Measurements from ENCODE around the gene ZNF134. TPM values are rescaled to one million over a fixed set of nuclear protein-coding genes. Genes with fewer than 3 reads are reported as not detected.

Gene ZNF134
- total and polyA plus RNA-seq, 9 of the 15 experiments (the other 6 are each of a cell fraction or from before 2014, with no cell fraction given) = 1.3 to 10.0 (median 5.7) TPM

- TF ChIP-seq HINFP (tag; conservative IDR thresholded peaks at IDR 0.05; ENCODE audit: low read depth) (peak; percentile 70; the same call in 1 of the 2 replicates), MIER1 (IDR thresholded peaks at IDR 0.05; ENCODE audit: low read depth) (no peak), TEAD2 (tag; IDR thresholded peaks at IDR 0.05) (no peak), ZNF740 (CRISPR knock-in tag; IDR thresholded peaks at IDR 0.05) (no peak), ZNF740 (tag; IDR thresholded peaks at IDR 0.05) (no peak), PML (IDR thresholded peaks at IDR 0.05; ENCODE audit: low read length) (no peak), ZNF384 (IDR thresholded peaks at IDR 0.05; ENCODE audit: low read depth, low read length) (no peak), MTA2 (IDR thresholded peaks at IDR 0.05; ENCODE audit: low read depth) (no peak), ZNF395 (CRISPR knock-in tag; IDR thresholded peaks at IDR 0.05) (no peak), FOXK1 (CRISPR knock-in tag; IDR thresholded peaks at IDR 0.05; ENCODE audit: borderline replicate concordance) (no peak), ZBTB43 (CRISPR knock-in tag; IDR thresholded peaks at IDR 0.05) (no peak), MITF (IDR thresholded peaks at IDR 0.05) (no peak), XRCC4 (IDR thresholded peaks at IDR 0.05; ENCODE audit: extremely low read depth, insufficient read depth, insufficient read length) (no peak), RAD51 (IDR thresholded peaks at IDR 0.05; ENCODE audit: borderline replicate concordance, low read depth) (no peak), ZNF512 (tag; IDR thresholded peaks at IDR 0.05) (no peak), PRPF4 (IDR thresholded peaks at IDR 0.05; ENCODE audit: insufficient read depth, low read depth, low read length, poor library complexity, severe bottlenecking) (no peak), SUPT5H (IDR thresholded peaks at IDR 0.05) (peak; percentile 50), KDM1A (IDR thresholded peaks at IDR 0.05) (no peak), MCM3 (IDR thresholded peaks at IDR 0.05) (no peak), DPF2 (IDR thresholded peaks at IDR 0.05) (no peak), ELF4 (CRISPR knock-in tag; IDR thresholded peaks at IDR 0.05) (no peak)
Measured at GRCh38 chr19:57599761-57600383, 14.2 kb upstream of the ZNF134 start, which contains the start of gene ZNF530 (continued).
